Keratinocyte (primary cell): Measurements from ENCODE around the gene SORBS2. TPM values are rescaled to one million over a fixed set of nuclear protein-coding genes. Genes with fewer than 3 reads are reported as not detected.

ENCODE experiments used
- DNase-seq: peaks from one replicate; pipeline ENCODE4 v3.0.0-alpha.2; 2011; ENCODE audit warnings: low read depth, missing footprints, low spot score
- FAIRE-seq: peaks from 2 replicates; lab custom pipeline; 2011; peaks lifted over from hg19 to GRCh38; lab: Jason Lieb, UNC
- H2AFZ ChIP-seq: 2 replicates; pipeline ENCODE4 v1.6.0; 2012; ENCODE audit warnings: low read length, control low read depth, inconsistent platforms; ENCODE audit not compliant: control insufficient read depth
- H3K27ac ChIP-seq: 2 replicates; pipeline ENCODE4 v1.5.1; 2011; ENCODE audit warnings: low read length; ENCODE audit not compliant: control insufficient read depth, insufficient read depth
- H3K27me3 ChIP-seq: 3 replicates; pipeline ENCODE4 v1.6.0; 2011; ENCODE audit warnings: low read length; ENCODE audit not compliant: control insufficient read depth, insufficient read depth; ENCODE audit errors: extremely low read depth
- H3K36me3 ChIP-seq, 2 experiments: 2 replicates in 1 of 2; 3 replicates in 1 of 2; pipeline ENCODE4 v1.5.1; 2011; ENCODE audit warnings: low read length in 2 of 2, mild to moderate bottlenecking in 1 of 2; ENCODE audit not compliant: control insufficient read depth in 2 of 2, insufficient read depth in 2 of 2; ENCODE audit errors: extremely low read depth in 1 of 2
- H3K4me1 ChIP-seq: 3 replicates; pipeline ENCODE4 v1.5.1; 2011; ENCODE audit warnings: low read length; ENCODE audit not compliant: control insufficient read depth, insufficient read depth; ENCODE audit errors: extremely low read depth
- H3K4me2 ChIP-seq: 3 replicates; pipeline ENCODE4 v1.6.0; 2011; ENCODE audit warnings: low read depth, low read length; ENCODE audit not compliant: control insufficient read depth, insufficient read depth; ENCODE audit errors: extremely low read depth
- H3K4me3 ChIP-seq, 3 experiments: fragments of 200-600 bp in 1 of 3; sonication (generic) in 1 of 3; 2 replicates in 2 of 3; 3 replicates in 1 of 3; pipeline ENCODE4 v1.5.1; 2011 to 2016; ENCODE audit warnings: low read length in 3 of 3, mild to moderate bottlenecking in 3 of 3, control low read depth in 2 of 3, inconsistent platforms in 1 of 3, low read depth in 1 of 3, mixed read lengths in 1 of 3, mixed run types in 1 of 3, moderate library complexity in 1 of 3; ENCODE audit not compliant: control insufficient read depth in 2 of 3, insufficient read depth in 2 of 3; ENCODE audit errors: extremely low read depth in 1 of 3
- H3K79me2 ChIP-seq: 2 replicates; pipeline ENCODE4 v1.6.0; 2012; ENCODE audit warnings: low read length; ENCODE audit not compliant: control insufficient read depth, insufficient read depth
- H3K9ac ChIP-seq: 3 replicates; pipeline ENCODE4 v1.6.0; 2011; ENCODE audit warnings: low read length; ENCODE audit not compliant: control insufficient read depth, insufficient read depth; ENCODE audit errors: extremely low read depth
- H3K9me1 ChIP-seq: 3 replicates; pipeline ENCODE4 v1.6.0; 2011; ENCODE audit warnings: low read length; ENCODE audit not compliant: control insufficient read depth, insufficient read depth; ENCODE audit errors: extremely low read depth
- H3K9me3 ChIP-seq: 2 replicates; pipeline ENCODE4 v1.5.1; 2012; ENCODE audit warnings: low read depth, low read length; ENCODE audit not compliant: control insufficient read depth
- H4K20me1 ChIP-seq: 3 replicates; pipeline ENCODE4 v1.6.0; 2011; ENCODE audit warnings: low read length; ENCODE audit not compliant: control insufficient read depth, insufficient read depth; ENCODE audit errors: extremely low read depth
- EZH2 ChIP-seq: IDR thresholded peaks from one replicate; pipeline ENCODE4 v1.6.1; 2012; ENCODE audit warnings: inconsistent platforms, mild to moderate bottlenecking, low read length, moderate library complexity
- dilution Hi-C: fragments of 300-500 bp; cut with MboI; formaldehyde crosslinking; loops from one replicate; pipeline ENCODE4 v1.7.0; 2020; ENCODE audit warnings: low sequenced_read_pairs; ENCODE audit not compliant: extremely low pct_ligation_motif_present
- polyA plus RNA-seq, 5 experiments: library from polyadenylated mRNA; depleted of rRNA in 3 of 5; stranded (reverse) in 3 of 5; stranded (forward) in 1 of 5; unstranded in 1 of 5; fragments of >200 nt; gene quantifications; 1 replicate in 1 of 5; 2 replicates in 3 of 5; 3 replicates in 1 of 5; pipeline versions ENCODE4 v1.2.1 to v1.2.3, GENCODE V29; 2011 to 2012; ENCODE audit warnings: missing spikeins in 2 of 5, low read depth in 1 of 5, low replicate concordance in 1 of 5
- TF ChIP-seq, protein P1 (sequence below), 3 experiments: IDR thresholded peaks in 1 of 3; conservative IDR thresholded peaks in 1 of 3; optimal IDR thresholded peaks in 1 of 3; 2 replicates in 2 of 3; 3 replicates in 1 of 3; pipeline versions ENCODE3 to v1.5.1; 2011; ENCODE audit warnings: low read length in 3 of 3, mild to moderate bottlenecking in 3 of 3, moderate library complexity in 2 of 3, control low read depth in 1 of 3, inconsistent platforms in 1 of 3; ENCODE audit not compliant: insufficient read depth in 2 of 3; ENCODE audit errors: extremely low read depth in 1 of 3

The SORBS2 gene
- polyA plus RNA-seq, 1 donor (not counting 4 experiments of a cell fraction or from before 2014, with no cell fraction given), result 0.14 TPM

DNA sequence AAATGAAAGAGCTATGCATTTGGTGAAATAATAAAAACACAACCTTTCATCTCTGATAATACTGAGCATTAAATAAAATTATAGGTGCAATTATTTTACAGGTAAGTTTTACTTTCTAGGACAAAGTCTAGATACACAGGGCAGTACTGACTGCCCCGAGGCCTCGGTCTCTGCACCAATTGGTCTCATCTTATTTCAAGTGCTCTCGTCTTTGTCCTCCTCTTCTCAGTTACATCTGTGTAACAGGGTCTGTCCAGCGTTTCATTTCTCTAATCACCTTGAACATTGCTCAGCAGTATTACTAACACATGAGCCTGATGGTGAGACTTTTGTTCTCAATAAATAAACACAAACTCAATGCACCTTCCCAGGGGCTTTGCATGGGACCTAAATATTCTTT, 44.5 kb downstream of the SORBS2 start:
- Histone ChIP-seq H3K4me2 (no peak overlapping the region), H3K36me3 (no peaks in the 10 kb centered on the region), H3K9me1 (no peaks in the 10 kb centered on the region), H2AFZ (no peak overlapping the region), H3K4me1 (no peaks in the 10 kb centered on the region), H3K4me3 (no peak overlapping the region), H3K9me3 (no peaks in the 10 kb centered on the region), H4K20me1 (no peaks in the 10 kb centered on the region), H3K9ac (no peak overlapping the region), H3K27ac (no peak overlapping the region), H3K27me3 (no peaks in the 10 kb centered on the region), H3K79me2 (no peaks in the 10 kb centered on the region)
- dilution Hi-C loops, result no loop called here
- TF ChIP-seq, protein P1, sequence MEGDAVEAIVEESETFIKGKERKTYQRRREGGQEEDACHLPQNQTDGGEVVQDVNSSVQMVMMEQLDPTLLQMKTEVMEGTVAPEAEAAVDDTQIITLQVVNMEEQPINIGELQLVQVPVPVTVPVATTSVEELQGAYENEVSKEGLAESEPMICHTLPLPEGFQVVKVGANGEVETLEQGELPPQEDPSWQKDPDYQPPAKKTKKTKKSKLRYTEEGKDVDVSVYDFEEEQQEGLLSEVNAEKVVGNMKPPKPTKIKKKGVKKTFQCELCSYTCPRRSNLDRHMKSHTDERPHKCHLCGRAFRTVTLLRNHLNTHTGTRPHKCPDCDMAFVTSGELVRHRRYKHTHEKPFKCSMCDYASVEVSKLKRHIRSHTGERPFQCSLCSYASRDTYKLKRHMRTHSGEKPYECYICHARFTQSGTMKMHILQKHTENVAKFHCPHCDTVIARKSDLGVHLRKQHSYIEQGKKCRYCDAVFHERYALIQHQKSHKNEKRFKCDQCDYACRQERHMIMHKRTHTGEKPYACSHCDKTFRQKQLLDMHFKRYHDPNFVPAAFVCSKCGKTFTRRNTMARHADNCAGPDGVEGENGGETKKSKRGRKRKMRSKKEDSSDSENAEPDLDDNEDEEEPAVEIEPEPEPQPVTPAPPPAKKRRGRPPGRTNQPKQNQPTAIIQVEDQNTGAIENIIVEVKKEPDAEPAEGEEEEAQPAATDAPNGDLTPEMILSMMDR (optimal IDR thresholded peaks at IDR 0.05 in 1 of 3, IDR thresholded peaks at IDR 0.05 in 1 of 3, conservative IDR thresholded peaks at IDR 0.05 in 1 of 3; ENCODE audit: extremely low read depth in 1 of 3, insufficient read depth in 2 of 3, low read length in 3 of 3), result no peak
- TF ChIP-seq EZH2, result no peak
- DNase-seq (no peak), FAIRE-seq (no peak)

DNA sequence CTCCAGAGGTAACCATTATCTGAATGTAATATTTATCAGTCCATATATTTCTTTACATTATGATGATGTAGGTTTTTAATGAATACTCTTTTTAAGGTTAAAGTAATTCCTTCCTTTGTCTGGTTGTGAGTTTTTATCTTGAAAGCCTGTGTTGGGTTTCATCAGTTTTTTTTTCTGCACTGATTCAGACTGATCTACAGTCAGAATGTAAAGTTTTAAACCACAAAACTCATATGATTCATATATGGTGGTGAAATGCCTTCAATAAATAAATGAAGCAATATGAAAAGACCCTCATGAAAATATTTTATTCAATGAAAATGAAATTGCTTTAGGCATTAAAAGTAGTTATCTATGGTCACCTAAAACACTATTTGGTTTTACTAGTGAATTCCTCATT, 47.1 kb downstream of the SORBS2 start:
- no peak overlapping the region for H3K4me2 ChIP-seq
- no peak overlapping the region for H2AFZ ChIP-seq
- H3K27ac ChIP-seq, result no peak overlapping the region
- H3K79me2 ChIP-seq, result no peaks in the 10 kb centered on the region
- no peak for DNase-seq
- no peaks in the 10 kb centered on the region for H3K27me3 ChIP-seq
- no peak for FAIRE-seq
- no peak overlapping the region for H3K9ac ChIP-seq
- no peaks in the 10 kb centered on the region for H3K9me3 ChIP-seq
- H3K4me1 ChIP-seq, result peaks cover 6% of the 10 kb centered on the region
- dilution Hi-C loops, result no loop called here
- H3K9me1 ChIP-seq, result no peaks in the 10 kb centered on the region
- no peaks in the 10 kb centered on the region for H3K36me3 ChIP-seq
- TF ChIP-seq, protein P1 (optimal IDR thresholded peaks at IDR 0.05 in 1 of 3, IDR thresholded peaks at IDR 0.05 in 1 of 3, conservative IDR thresholded peaks at IDR 0.05 in 1 of 3; ENCODE audit: extremely low read depth in 1 of 3, insufficient read depth in 2 of 3, low read length in 3 of 3), result no peak
- no peak for TF ChIP-seq EZH2
- H4K20me1 ChIP-seq, result no peaks in the 10 kb centered on the region
- no peak overlapping the region for H3K4me3 ChIP-seq
